Right cardiac atrium (tissue), 5 donors: Measurements from ENCODE around the gene CUBN. TPM values are rescaled to one million over a fixed set of nuclear protein-coding genes. Genes with fewer than 3 reads are reported as not detected.

Experiments used
- ATAC-seq, 2 donors: fragments of 200-7000 bp; cut with Tn5 transposase; one replicate each; pipeline versions ENCODE4 v1.8.0 to v1.9.1; 2020; ENCODE audit warnings: moderate library complexity in 2 of 2, mild to moderate bottlenecking in 1 of 2
- DNase-seq, 3 donors: peaks; one replicate each; pipeline ENCODE4 v3.0.0-alpha.2; 2020
- H3K27ac ChIP-seq: one replicate; pipeline ENCODE4 v1.5.1; 2013; ENCODE audit warnings: mild to moderate bottlenecking, low read length, control low read depth, moderate library complexity
- H3K27me3 ChIP-seq: one replicate; pipeline ENCODE4 v1.6.1; 2013; ENCODE audit not compliant: control insufficient read depth, insufficient read depth
- H3K4me1 ChIP-seq: one replicate; pipeline ENCODE4 v1.6.1; 2013; ENCODE audit warnings: low read length; ENCODE audit not compliant: control insufficient read depth, insufficient read depth
- H3K4me3 ChIP-seq: one replicate; pipeline ENCODE4 v1.5.1; 2013; ENCODE audit warnings: low read length, control low read depth
- H3K9me3 ChIP-seq: one replicate; pipeline ENCODE4 v1.6.1; 2013; ENCODE audit warnings: low read length; ENCODE audit not compliant: control insufficient read depth
- WGBS: extraction: QIAGEN DNeasy Blood & Tissue Kit; methylation state at CpG from one replicate; pipeline ENCODE4 v1.1.7; 2013; 5-methylcytosine and 5-hydroxymethylcytosine counted together
- intact Hi-C, 4 donors: fragments of 100-400 bp; cut with DNase I; formaldehyde crosslinking; loops; one replicate each; pipeline versions ENCODE4 v1.11.0 to v1.14.0; 2022 to 2023
- polyA plus RNA-seq: library from polyadenylated mRNA; stranded (reverse); fragments of 200-250 nt; gene quantifications from one replicate; pipeline ENCODE4 v1.2.3, GENCODE V29; 2013
- total RNA-seq, 4 donors: library from RNA; stranded (reverse); fragmentation: NEBNext Ultra II Directional; extraction: Animal tissue kit (Norgen Biotek cat#: 25700); gene quantifications; one replicate each; pipeline ENCODE4 v1.2.1, GENCODE V29; 2021
- donor health status: healthy with polysubstance abuse.
- donor health status: DM: no; HTN: yes; CAD: no.
- donor health status: DM: no; HTN: no; CAD: no.
- donor health status: DM: no; HTN: yes; CAD: no; lungs with severe emphysema.
- donor health status: DM: yes; HTN: yes; CAD: no.

The CUBN gene
- total and polyA plus RNA-seq, 5 donors = 0.41 to 1.3 (median 0.91) TPM

DNA sequence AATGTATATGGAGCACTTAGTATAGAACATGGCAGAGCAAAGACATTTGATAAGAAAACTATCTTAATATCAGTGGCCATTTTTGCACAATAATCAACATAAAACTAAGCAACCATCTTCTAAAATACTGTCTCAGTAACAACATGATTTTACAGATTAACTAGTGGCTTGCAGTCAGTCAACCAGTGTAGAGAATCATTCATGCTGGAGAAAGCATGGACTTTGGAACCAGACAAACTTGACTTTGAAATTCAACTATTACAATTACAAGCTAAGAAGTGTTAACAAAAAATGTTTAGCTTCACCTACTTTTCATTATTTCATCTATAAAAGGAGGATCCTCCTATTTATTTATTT is 27.7 kb downstream of the CUBN start:
- no peaks in the 10 kb centered on the region for H3K9me3 ChIP-seq
- no peak overlapping the region for H3K27ac ChIP-seq
- no peaks in the 10 kb centered on the region for H3K27me3 ChIP-seq
- H3K4me3 ChIP-seq = no peak overlapping the region
- intact Hi-C loops = no loop called here
- no peaks in the 10 kb centered on the region for H3K4me1 ChIP-seq
- ATAC-seq = no peak
- DNase-seq = no peak

DNA sequence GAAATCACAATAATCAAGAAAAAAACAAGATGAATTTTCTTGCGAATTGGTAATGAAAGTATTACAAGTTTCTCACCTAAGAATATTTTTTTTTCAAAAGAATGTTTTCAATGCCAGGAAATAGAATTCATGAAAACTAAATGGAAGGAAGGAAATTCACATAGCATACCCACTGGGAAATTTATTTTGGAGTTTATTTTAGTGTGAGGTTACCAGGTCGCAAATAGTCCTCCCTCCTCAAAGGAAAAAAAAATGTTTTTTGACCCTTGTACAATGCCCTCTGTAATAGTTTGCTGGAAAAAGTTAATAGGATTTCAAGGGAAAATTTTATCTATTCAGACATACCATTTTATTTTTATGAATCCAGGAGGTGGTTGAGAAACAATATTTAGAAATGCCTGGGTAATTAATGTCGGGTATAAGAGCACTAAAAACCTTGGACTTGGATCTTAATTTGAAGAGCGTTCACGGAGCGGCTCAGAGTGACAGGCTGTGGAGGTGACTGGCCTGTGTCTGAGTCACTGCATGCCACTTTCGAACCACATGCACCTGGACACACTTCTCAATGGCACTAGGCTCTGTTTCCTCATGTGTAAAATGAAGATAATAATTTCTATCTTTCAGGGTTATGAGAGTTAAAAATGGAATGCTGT is 28.2 kb downstream of the CUBN start:
- DNase-seq (no peak), ATAC-seq (no peak)
- H3K27ac ChIP-seq = no peak overlapping the region
- H3K9me3 ChIP-seq = no peaks in the 10 kb centered on the region
- H3K4me3 ChIP-seq = no peak overlapping the region
- no peaks in the 10 kb centered on the region for H3K27me3 ChIP-seq
- H3K4me1 ChIP-seq = no peaks in the 10 kb centered on the region
- WGBS = 66% methylated on average over 7 of the region's 7 CpGs
- intact Hi-C loops = no loop called here

GRCh38 chr10:17100586-17100985 is 29.0 kb downstream of the CUBN start:
- no peaks in the 10 kb centered on the region for H3K4me1 ChIP-seq
- ATAC-seq = no peak
- H3K4me3 ChIP-seq = no peak overlapping the region
- WGBS = 76% methylated on average over 9 of the region's 9 CpGs
- no peak for DNase-seq
- H3K27ac ChIP-seq = no peak overlapping the region
- no peaks in the 10 kb centered on the region for H3K27me3 ChIP-seq
- intact Hi-C loops = no loop called here
- H3K9me3 ChIP-seq = no peaks in the 10 kb centered on the region

DNA sequence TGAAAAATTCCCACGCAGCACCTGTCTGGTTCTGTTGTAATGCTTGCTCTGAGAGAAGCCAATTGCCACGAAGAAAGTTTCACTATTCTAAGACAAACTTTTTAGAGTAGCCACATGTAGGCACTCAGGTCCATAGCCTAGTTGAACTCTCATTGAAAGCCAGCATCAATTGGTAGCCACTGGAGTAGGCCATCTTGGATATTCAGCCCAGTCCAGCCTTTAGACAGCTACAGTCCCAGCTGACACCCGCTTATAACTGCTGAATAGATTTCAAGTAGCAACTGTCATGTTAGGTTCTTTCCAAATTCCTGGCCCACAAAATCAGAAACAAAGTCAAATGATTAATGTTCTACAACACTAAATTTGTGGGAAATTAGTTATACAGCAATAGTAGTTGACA is 31.6 kb downstream of the CUBN start:
- no peak for DNase-seq
- Histone ChIP-seq H3K9me3 (no peaks in the 10 kb centered on the region), H3K4me3 (no peak overlapping the region), H3K27ac (no peak overlapping the region), H3K4me1 (no peaks in the 10 kb centered on the region), H3K27me3 (no peaks in the 10 kb centered on the region)
- 97% methylated on average over 3 of the region's 3 CpGs for WGBS
- intact Hi-C loops = no loop called here
- ATAC-seq = no peak

GRCh38 chr10:17094844-17095243 is 34.8 kb downstream of the CUBN start:
- H3K9me3 ChIP-seq = no peaks in the 10 kb centered on the region
- intact Hi-C loops = no loop called here
- no peak overlapping the region for H3K4me3 ChIP-seq
- H3K4me1 ChIP-seq = no peaks in the 10 kb centered on the region
- no peak overlapping the region for H3K27ac ChIP-seq
- H3K27me3 ChIP-seq = no peaks in the 10 kb centered on the region
- DNase-seq (no peak), ATAC-seq (no peak)

- DNase-seq (no peak), ATAC-seq (no peak)
- H3K9me3 ChIP-seq = no peaks in the 10 kb centered on the region
- H3K4me3 ChIP-seq = no peak overlapping the region
- H3K27me3 ChIP-seq = no peaks in the 10 kb centered on the region
- intact Hi-C loops = no loop called here
- WGBS = 51% methylated on average over 5 of the region's 5 CpGs
- no peaks in the 10 kb centered on the region for H3K4me1 ChIP-seq
- H3K27ac ChIP-seq = no peak overlapping the region
These were observed 36.4 kb downstream of the CUBN start for GRCh38 chr10:17092986-17093803.

GRCh38 chr10:17092216-17092944 is 37.2 kb downstream of the CUBN start:
- Histone ChIP-seq H3K27me3 (no peaks in the 10 kb centered on the region), H3K27ac (no peak overlapping the region), H3K4me1 (no peaks in the 10 kb centered on the region), H3K4me3 (no peak overlapping the region), H3K9me3 (no peaks in the 10 kb centered on the region)
- intact Hi-C loops = no loop called here
- 93% methylated on average over 4 of the region's 4 CpGs for WGBS
- ATAC-seq (no peak), DNase-seq (no peak)

DNA sequence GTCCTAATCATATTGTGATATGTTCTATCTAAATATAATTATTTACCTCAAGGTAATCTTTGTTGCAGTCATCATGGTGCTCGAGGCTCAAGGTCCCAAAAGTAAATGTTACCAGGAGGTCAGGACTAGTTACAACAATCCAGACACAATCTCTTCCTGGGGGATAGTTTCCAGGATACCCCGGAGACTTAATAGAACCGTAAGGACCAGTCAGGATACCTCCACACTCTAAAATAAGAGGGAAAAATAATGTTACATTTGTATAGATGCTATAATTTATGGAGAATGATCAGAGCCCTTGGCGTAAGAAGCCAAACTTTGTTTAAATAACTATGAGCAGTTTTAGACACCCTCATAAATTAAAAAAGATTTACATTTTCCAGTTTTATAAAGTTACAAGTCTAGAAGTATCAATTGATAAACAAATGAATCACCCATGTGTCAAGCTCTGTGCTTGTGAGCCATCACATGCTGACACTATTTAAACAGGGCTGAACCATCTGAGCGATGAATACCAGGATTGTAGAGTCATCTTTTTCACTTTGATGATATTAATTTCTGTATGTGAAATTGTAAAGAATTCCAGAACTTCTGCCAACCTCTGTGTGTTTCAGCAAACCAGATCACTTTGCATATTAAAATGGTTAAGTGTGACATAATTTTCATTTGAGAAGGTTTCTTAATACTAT is 41.3 kb downstream of the CUBN start:
- H3K27ac ChIP-seq = no peak overlapping the region
- DNase-seq (no peak), ATAC-seq (no peak)
- intact Hi-C loops = no loop called here
- WGBS = 92% methylated on average over 5 of the region's 5 CpGs
- H3K9me3 ChIP-seq = no peaks in the 10 kb centered on the region
- H3K4me3 ChIP-seq = no peak overlapping the region
- H3K27me3 ChIP-seq = no peaks in the 10 kb centered on the region
- H3K4me1 ChIP-seq = no peaks in the 10 kb centered on the region

DNA sequence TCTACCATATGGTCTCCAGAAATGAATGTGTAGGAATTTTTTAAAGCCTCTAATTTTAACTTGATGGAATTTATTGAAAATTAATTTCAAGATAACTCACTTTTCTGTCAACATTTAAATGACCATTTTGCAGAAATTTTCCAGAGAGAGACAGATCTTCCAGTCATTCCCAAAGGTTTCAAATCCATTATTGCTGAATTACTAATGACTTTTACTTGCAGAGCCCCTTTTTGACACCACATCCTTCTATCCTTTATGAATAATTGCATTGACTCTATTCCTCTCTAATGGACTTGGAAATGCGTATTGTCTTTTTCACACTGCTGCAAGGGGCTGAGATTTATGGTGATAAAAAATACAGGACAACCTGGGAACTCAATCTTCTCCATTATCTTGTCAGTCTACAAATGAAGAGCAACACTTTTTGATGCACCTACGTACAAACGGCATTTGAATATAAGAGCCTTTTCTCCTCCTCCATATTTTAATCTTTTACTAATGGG is 42.7 kb downstream of the CUBN start:
- DNase-seq (no peak), ATAC-seq (no peak)
- H3K4me1 ChIP-seq = no peaks in the 10 kb centered on the region
- no peaks in the 10 kb centered on the region for H3K27me3 ChIP-seq
- no peak overlapping the region for H3K27ac ChIP-seq
- intact Hi-C loops = no loop called here
- no peak overlapping the region for H3K4me3 ChIP-seq
- 97% methylated on average over 3 of the region's 3 CpGs for WGBS
- no peaks in the 10 kb centered on the region for H3K9me3 ChIP-seq

- H3K9me3 ChIP-seq = no peaks in the 10 kb centered on the region
- H3K27me3 ChIP-seq = no peaks in the 10 kb centered on the region
- intact Hi-C loops = no loop called here
- no peaks in the 10 kb centered on the region for H3K4me1 ChIP-seq
- 57% methylated on average over 4 of the region's 4 CpGs for WGBS
- DNase-seq = peak in 2 of 3 donors; percentile 54 to 72
- ATAC-seq = peak; percentile 43 to 71
- H3K4me3 ChIP-seq = no peak overlapping the region
- no peak overlapping the region for H3K27ac ChIP-seq
These were observed 44.4 kb downstream of the CUBN start for GRCh38 chr10:17085011-17085725.
